Activated CD8-positive, alpha-beta memory T cell treated with anti-CD3 and anti-CD28 coated beads for 1 hour (primary cell): ENCODE results near the gene CCSER2.
"Not testable (repeated sequence)": the region's sequence is repeated elsewhere in the genome, so short reads cannot be mapped to it uniquely, and the experiment has no call there.

Experiments used
- DNase-seq, 2 donors: peaks; one replicate each; pipeline ENCODE4 v3.0.0-alpha.2; 2020; ENCODE audit warnings: low read depth in 1 of 2; ENCODE audit errors: extremely low read depth in 1 of 2

CCSER2 gene

DNA sequence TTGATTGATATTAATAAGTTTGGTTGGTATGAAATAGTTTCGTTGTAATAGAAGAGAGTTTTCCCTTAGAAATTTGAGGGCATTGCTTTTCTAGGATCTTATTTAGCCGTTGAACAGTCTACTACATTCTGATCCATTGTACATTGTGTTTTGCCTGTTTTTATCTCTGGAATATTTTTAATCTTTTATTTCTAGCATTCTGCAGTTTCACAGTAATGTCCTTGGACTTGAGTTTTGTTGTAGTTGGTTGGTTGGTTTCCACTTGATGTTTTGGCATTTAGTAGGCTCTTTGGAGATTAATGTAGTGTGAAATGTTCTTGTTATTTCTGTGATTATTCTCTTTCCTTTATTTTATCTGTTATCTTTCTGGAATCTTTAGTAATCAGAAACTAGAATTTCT lies 112.4 kb downstream of the CCSER2 start:
- DNase-seq, result no peak

DNA sequence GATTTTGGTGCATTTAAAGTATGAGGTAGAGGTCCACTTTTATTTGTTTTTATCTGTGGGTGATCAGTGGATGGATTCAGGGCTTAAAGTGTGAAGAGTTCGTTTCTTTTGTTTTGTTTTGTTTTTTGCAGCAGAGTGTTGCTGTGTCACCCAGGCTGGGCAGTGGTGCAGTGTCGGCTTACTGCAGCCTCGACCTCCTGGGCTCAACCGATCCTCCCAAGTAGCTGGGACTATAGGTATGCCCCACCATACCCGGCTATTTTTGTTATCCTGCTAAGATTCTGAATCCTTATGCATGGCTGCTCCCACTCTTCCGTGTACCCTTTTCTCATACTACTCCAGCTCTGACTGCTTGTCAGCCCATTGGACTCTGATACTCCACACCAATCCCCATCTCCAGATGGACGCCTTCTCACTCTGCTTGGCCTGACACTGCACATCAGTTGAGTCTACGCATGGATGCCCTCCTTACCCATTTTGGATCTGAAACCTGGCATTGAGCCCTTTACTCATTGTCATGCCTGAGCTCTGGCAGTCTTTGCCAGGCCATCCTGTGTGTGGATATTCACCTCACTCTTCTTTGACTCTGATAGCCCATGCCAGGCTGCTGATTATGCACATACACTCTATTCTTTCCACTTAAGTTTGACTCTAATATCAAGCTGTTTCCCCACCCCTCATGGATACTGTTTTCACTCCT lies 119.5 kb downstream of the CCSER2 start:
- no peak for DNase-seq

- DNase-seq, result not testable (repeated sequence)
Measured at GRCh38 chr10:84449351-84449750, 121.0 kb downstream of the CCSER2 start.

- no peak for DNase-seq
Measured at GRCh38 chr10:84452003-84452402, 123.6 kb downstream of the CCSER2 start.

DNA sequence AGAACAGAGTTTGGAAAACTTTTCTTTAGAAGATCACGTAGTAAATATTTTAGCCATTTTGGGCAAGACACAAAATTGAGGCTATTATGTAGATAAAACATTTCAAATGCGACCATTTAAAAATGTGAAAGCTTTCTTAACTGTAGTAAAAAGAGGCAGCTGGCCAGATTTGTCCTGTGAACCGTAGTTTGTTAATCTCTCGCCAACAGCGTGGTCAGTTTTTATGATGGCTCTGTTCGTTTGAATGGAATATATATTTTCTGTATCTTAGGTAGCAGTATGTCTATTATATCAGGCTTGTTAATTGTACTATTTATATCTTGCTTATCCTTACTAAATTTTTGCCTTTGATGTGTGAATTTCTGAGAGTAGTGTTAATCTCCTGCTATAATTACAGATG lies 124.9 kb downstream of the CCSER2 start:
- no peak for DNase-seq

- DNase-seq, result no peak
Measured at GRCh38 chr10:84456126-84456525, 127.7 kb downstream of the CCSER2 start.

GRCh38 chr10:84460520-84460919 lies 132.1 kb downstream of the CCSER2 start:
- DNase-seq, result no peak

DNA sequence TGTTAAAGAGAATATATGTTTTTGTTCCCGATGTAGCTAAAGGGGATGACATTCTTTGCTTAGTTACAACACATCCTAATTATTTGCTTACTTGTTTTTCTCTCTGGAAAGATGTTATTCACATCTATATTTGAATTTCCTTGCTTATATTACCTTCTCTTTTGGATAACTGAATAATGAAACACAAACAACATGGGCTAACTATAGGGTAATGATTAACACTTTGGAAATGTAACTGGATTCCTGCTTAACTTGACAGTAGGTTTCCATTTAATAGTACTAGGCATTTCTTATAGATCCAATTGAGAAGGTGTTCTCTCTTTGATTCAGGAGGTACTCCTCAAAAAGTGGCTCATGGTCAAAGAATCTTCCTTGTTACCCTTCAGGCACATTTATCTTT lies 141.1 kb downstream of the CCSER2 start:
- no peak for DNase-seq

GRCh38 chr10:84473136-84473535 lies 144.7 kb downstream of the CCSER2 start:
- no peak for DNase-seq

GRCh38 chr10:84477398-84478128 lies 149.2 kb downstream of the CCSER2 start:
- DNase-seq, result no peak

DNA sequence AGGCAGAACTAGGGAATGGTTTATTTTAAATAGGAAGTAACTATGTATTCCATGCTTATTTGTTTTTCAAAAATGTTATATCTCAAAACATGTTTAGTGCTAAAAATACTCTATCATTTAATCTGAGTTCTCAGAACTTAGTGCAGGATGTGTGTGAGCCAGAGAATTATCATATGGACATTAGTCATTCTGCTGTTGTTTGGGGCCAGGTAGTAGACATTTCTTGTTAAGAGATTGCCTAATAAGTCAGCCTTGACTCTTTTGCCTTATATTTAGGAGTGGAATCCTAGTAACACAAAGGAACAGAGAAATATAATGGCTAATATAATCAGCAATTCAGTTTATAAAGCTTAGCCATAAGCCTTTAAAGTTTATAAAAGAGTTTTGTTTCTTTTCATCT lies 149.8 kb downstream of the CCSER2 start:
- no peak for DNase-seq

- no peak for DNase-seq
Measured at GRCh38 chr10:84478679-84479078, 150.3 kb downstream of the CCSER2 start.

GRCh38 chr10:84484541-84484940 lies 156.2 kb downstream of the CCSER2 start:
- no peak for DNase-seq

- no peak for DNase-seq
Measured at GRCh38 chr10:84493361-84493760, 165.0 kb downstream of the CCSER2 start.

GRCh38 chr10:84493951-84494848 lies 165.8 kb downstream of the CCSER2 start:
- no peak for DNase-seq

GRCh38 chr10:84494849-84495180 lies 166.4 kb downstream of the CCSER2 start:
- DNase-seq, result no peak

DNA sequence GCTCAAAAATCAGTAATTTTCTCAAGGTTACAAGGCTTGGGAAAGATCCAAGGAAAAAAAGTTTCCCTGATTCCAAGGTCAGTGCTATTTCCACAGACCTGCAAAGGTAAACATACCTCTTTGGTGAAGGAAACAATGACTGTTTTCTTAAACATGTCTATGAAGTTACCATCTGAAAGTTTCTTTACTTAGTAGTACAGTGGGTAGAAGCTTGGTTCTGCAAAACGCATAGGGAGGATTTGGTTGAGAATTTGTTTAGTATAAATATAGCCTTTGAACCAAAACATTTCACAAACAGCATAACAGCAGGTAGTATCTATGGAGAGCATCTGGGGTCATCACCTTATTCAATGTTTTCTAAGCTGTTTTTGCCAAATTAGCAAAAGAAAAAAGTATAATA lies 169.6 kb downstream of the CCSER2 start:
- DNase-seq, result no peak

DNA sequence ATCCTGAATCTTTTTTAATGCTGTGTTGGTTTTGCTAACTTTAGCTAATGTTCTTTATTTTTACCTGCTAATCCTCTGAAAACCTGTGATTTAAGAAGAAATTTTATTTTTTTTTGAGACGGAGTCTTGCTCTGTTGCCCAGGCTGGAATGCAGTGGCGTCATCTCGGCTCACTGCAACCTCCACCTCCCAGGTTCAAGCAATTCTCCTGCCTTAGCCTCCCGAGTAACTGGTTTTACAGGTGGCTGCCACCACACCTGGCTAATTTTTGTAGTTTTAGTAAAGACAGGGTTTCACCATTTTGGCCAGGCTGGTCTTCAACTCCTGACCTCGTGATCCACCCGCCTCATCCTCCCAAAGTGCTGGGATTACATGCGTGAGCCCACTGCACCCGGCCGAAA lies 170.7 kb downstream of the CCSER2 start:
- DNase-seq, result not testable (repeated sequence)

- no peak for DNase-seq
Measured at GRCh38 chr10:84499846-84500245, 171.5 kb downstream of the CCSER2 start.

DNA sequence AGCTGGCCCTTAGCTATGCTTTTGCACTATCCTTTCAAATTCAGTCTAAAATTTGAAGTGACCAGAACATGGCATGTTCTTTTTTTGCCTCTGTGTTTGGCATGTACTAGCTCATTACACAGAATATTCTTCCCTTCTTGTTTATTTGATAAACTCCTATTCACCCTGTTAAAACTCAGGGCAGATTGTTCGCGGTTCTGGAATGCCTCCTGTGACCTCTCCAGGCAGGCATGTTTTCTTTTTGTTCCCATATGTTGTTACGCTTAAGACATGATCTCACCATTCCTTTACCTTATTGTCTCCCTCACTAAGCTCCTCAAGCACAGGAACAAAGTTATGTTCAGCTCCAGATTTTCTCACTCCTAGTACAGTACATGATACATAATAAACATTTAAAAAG lies 181.7 kb downstream of the CCSER2 start:
- DNase-seq, result no peak

DNA sequence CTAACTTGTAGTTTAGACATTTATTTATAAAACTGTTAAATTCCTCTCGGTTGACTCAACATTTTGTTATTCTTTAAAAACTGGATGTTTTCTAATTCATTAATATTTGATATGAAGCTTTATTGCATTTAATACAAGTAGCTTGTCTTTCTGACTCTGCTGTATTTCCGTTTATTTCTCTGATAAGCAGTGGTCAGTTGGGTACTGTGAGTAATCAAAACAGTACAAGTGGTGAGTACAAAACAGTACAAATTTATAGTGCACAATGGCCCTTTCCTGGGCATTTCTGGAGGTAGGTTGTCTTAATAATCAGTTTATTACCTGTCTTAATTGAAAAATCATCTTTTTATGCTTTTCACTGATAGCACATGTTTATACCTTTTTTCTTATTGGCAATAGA lies 182.7 kb downstream of the CCSER2 start:
- DNase-seq, result no peak
